Measurements from ENCODE around the gene TEX47. TPM values are rescaled to one million over a fixed set of nuclear protein-coding genes. Genes with fewer than 3 reads are reported as not detected.

TEX47 gene
- total RNA-seq, 1 experiment from 2014 or later, result not detected

DNA sequence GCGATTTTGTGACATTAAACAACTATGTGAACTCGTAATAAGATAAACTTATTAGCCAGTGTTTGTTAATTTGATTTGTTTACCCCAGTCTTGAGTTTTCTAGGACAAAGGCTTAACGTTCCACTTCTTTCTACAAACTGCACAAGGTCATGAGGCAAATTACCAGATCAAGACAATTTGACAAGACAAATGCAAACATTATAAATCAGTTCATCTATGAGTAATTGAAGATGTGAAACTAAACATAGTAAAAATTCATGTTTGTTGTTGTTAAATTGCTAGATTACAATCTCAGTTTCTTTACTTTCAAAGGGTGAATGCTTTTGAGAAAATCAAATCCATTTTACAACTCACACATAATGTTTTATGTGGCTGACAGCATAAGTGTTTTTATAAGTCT lies 49.4 kb downstream of the TEX47 start:
- intact Hi-C loops (cut with micrococcal nuclease), result no loop called here
- ChIA-PET POLR2A (ENCODE audit: unreplicated experiment) (no interaction called here), CTCF (no interaction called here)
- H3K4me2 ChIP-seq (ENCODE audit: low read length), result no peak overlapping the region
- no peak overlapping the region for H2AFZ ChIP-seq (ENCODE audit: low read length)
- H3K4me3 ChIP-seq (ENCODE audit: low read length), result no peak overlapping the region
- DNase-seq, result no peak
- no peaks in the 10 kb centered on the region for H3K79me2 ChIP-seq (ENCODE audit: low read length)
- H3K9me3 ChIP-seq (ENCODE audit: low read length), result no peaks in the 10 kb centered on the region
- no peaks in the 10 kb centered on the region for H3F3A ChIP-seq (ENCODE audit: low read length, unreplicated experiment)
- TF ChIP-seq EZH2 (IDR thresholded peaks at IDR 0.05; ENCODE audit: low read length, unreplicated experiment) (no peak), EZH2phosphoT487 (IDR thresholded peaks at IDR 0.05; ENCODE audit: borderline replicate concordance, low read length) (no peak), CTCF (conservative IDR thresholded peaks at IDR 0.05; ENCODE audit: low read depth, low read length) (no peak)
- no peaks in the 10 kb centered on the region for H3K4me1 ChIP-seq (ENCODE audit: insufficient read depth, low read length)
- ATAC-seq, result no peak
- no peaks in the 10 kb centered on the region; the same call in 1 of the 2 replicates for H3K27me3 ChIP-seq (ENCODE audit: low read length)
- no peak overlapping the region for H3K9ac ChIP-seq (ENCODE audit: low read length)
- H3K27ac ChIP-seq (ENCODE audit: low read length), result no peak overlapping the region
- no peaks in the 10 kb centered on the region for H3K36me3 ChIP-seq (ENCODE audit: low read depth, low read length)
- BruUV-seq (replicated peaks), result no TSS peak
- H3K9me2 ChIP-seq (replicated peaks; ENCODE audit: low read length), result no peaks in the 10 kb centered on the region
- H4K20me1 ChIP-seq (ENCODE audit: low read length), result no peaks in the 10 kb centered on the region

Other genes starting within 250 kb of the TEX47 start
- not detected in 2 replicates for gene ZNF804B, start 36.0 kb downstream of the TEX47 start, total RNA-seq (2014; rRNA removed)